Calu3 (cell line): ENCODE measurements around the gene CALML4. TPM values are rescaled to one million over a fixed set of nuclear protein-coding genes. Genes with fewer than 3 reads are reported as not detected.
"Not testable (repeated sequence)": the region's sequence is repeated elsewhere in the genome, so short reads cannot be mapped to it uniquely, and the experiment has no call there.

ENCODE experiments used
- BruUV-seq: library from RNA; stranded (reverse); fragments of 400-500 nt; replicated peaks from 2 replicates; lab custom pipeline; 2021; lab: Mats Ljungman, UMichigan
- CTCF ChIA-PET: fragments of 300-600 bp; sonication (Branson Sonifier 250); formaldehyde crosslinking; loops from one replicate; lab custom pipeline; 2022; ENCODE audit warnings: antibody characterized with exemption; lab: Charles Lee
- DNase-seq: peaks from one replicate; pipeline ENCODE4 v3.0.0; 2022
- H3K27ac Mint-ChIP-seq: one replicate; pipeline ENCODE4 v1.8.0; 2022; ENCODE audit warnings: mixed read lengths; ENCODE audit not compliant: unreplicated experiment
- H3K27me3 Mint-ChIP-seq: one replicate; pipeline ENCODE4 v1.8.0; 2022; ENCODE audit warnings: mixed read lengths; ENCODE audit not compliant: unreplicated experiment
- H3K36me3 Mint-ChIP-seq: one replicate; pipeline ENCODE4 v1.8.0; 2022; ENCODE audit warnings: mild to moderate bottlenecking, moderate library complexity, mixed read lengths; ENCODE audit not compliant: insufficient read depth, unreplicated experiment
- H3K4me1 Mint-ChIP-seq: one replicate; pipeline ENCODE4 v1.8.0; 2022; ENCODE audit warnings: mild to moderate bottlenecking, low read depth, mixed read lengths; ENCODE audit not compliant: unreplicated experiment
- H3K4me3 Mint-ChIP-seq: one replicate; pipeline ENCODE4 v1.8.0; 2022; ENCODE audit warnings: mild to moderate bottlenecking, low read depth, moderate library complexity, mixed read lengths; ENCODE audit not compliant: unreplicated experiment
- H3K9me3 Mint-ChIP-seq: one replicate; pipeline ENCODE4 v1.8.0; 2022; ENCODE audit warnings: low read depth, mixed read lengths; ENCODE audit not compliant: unreplicated experiment
- intact Hi-C: fragments of 100-400 bp; cut with micrococcal nuclease; formaldehyde crosslinking; loops from one replicate; pipeline ENCODE4 v1.10.0; 2022; ENCODE audit not compliant: unreplicated experiment
- total RNA-seq: library from RNA; stranded (reverse); gene quantifications from 2 replicates; pipeline ENCODE4 v1.2.3, GENCODE V29; 2022
- TF ChIP-seq, protein P1 (sequence below): fragments of 200-600 bp; IDR thresholded peaks from one replicate; pipeline ENCODE4 v1.8.0; 2022; ENCODE audit warnings: antibody characterized with exemption; ENCODE audit not compliant: unreplicated experiment

CALML4 gene
- total RNA-seq, 1 experiment from 2014 or later = 24.1 TPM

DNA sequence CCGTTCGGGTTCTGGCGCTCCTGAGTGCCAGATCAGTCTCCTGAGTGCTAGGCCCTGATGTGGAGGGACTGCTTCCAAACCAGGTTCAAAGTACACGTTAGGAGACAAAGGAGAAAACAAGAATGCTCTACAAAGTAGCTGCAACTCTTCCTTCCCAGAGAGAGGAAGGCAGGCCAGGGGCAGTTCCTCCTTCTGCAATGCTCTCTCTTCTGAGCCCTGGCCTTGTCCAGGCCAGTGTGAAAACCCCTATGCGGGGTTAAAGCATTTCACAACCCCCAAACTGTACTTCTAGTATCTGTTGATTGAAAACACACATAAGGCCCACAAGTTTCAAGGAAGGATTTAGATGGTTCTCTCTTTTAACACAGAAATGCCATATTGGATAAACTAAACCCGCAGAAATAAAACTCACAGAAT lies 9.7 kb upstream of the CALML4 start:
- no peak overlapping the region for H3K4me3 Mint-ChIP-seq
- no TSS peak for BruUV-seq
- DNase-seq = no peak
- H3K36me3 Mint-ChIP-seq = no peaks in the 10 kb centered on the region
- H3K27ac Mint-ChIP-seq = no peak overlapping the region
- H3K9me3 Mint-ChIP-seq = no peaks in the 10 kb centered on the region
- no peaks in the 10 kb centered on the region for H3K4me1 Mint-ChIP-seq
- intact Hi-C loops = no loop called here
- H3K27me3 Mint-ChIP-seq = no peaks in the 10 kb centered on the region
- TF ChIP-seq, protein P1, sequence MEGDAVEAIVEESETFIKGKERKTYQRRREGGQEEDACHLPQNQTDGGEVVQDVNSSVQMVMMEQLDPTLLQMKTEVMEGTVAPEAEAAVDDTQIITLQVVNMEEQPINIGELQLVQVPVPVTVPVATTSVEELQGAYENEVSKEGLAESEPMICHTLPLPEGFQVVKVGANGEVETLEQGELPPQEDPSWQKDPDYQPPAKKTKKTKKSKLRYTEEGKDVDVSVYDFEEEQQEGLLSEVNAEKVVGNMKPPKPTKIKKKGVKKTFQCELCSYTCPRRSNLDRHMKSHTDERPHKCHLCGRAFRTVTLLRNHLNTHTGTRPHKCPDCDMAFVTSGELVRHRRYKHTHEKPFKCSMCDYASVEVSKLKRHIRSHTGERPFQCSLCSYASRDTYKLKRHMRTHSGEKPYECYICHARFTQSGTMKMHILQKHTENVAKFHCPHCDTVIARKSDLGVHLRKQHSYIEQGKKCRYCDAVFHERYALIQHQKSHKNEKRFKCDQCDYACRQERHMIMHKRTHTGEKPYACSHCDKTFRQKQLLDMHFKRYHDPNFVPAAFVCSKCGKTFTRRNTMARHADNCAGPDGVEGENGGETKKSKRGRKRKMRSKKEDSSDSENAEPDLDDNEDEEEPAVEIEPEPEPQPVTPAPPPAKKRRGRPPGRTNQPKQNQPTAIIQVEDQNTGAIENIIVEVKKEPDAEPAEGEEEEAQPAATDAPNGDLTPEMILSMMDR = no peak
- CTCF ChIA-PET = interaction anchor here (0.7 kb wide), 1 partner anchor 19 kb away, joined by 3 read pairs; no protein-coding TSS in a partner anchor

DNA sequence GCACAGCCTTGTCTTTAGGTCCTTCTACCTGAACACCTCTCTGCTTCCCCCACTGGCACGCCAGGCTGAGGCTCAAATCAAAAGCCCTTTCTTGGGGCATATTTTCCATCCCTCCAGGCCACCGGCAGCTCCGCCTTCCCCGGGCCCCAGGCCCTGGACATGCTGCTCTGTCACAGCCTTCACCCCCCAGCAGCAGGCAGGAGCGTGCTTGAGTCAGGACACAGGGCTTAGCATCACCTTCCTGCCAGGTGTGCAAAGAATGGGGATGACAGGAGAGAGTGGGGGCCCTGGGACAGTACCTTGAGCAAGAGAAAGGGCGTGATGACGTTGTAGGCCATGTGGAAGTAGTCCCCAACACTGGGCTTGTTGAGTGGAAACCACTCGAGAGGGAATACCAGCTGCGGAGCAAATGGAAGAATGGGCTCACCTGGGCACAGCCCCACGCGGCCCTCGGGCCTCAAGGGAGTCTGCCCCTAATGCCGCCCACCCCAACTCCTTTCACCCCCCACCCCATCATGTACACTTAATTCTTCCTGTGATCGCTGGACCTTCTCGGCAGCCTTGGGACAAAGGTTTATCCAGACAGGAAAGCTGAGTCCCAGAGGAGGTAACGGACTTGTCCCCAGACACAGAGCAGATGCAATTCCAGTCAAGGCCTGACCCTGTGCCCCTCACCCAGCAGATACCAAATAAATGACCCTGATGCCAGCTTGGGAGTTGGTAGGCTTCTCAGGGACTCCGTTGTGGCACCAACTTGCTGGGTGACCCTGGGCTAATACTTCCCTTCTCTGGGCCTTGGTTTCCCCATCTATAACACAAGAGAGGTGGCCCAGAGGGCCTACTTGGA lies 9.1 kb upstream of the CALML4 start:
- CTCF ChIA-PET = interaction anchor here (0.7 kb wide), 1 partner anchor 18 kb away, joined by 3 read pairs; no protein-coding TSS in a partner anchor
- no peak overlapping the region for H3K4me3 Mint-ChIP-seq
- intact Hi-C loops = no loop called here
- no peak overlapping the region for H3K27ac Mint-ChIP-seq
- H3K9me3 Mint-ChIP-seq = no peaks in the 10 kb centered on the region
- no peak for DNase-seq
- no peaks in the 10 kb centered on the region for H3K27me3 Mint-ChIP-seq
- no peaks in the 10 kb centered on the region for H3K36me3 Mint-ChIP-seq
- TF ChIP-seq, protein P1 = no peak
- BruUV-seq = no TSS peak
- no peaks in the 10 kb centered on the region for H3K4me1 Mint-ChIP-seq

DNA sequence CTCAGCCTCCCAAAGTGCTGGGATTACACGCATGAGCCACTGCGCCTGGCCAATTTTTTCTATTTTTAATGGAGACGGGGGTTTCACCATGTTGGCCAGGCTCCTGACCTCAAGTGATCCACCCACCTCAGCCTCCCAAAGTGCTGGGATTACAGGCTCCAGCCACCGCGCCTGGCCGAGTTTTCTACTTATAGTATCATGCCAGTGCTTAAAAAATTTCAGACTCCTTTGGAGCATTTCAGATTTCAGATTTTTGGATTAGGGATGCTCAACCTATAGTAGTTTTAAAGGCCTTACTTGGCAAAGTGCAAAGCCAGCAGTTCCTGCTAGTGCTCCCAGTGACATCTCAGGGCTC lies 8.3 kb upstream of the CALML4 start:
- H3K36me3 Mint-ChIP-seq, BruUV-seq, H3K4me1 Mint-ChIP-seq, CTCF ChIA-PET, H3K27ac Mint-ChIP-seq, DNase-seq, H3K9me3 Mint-ChIP-seq, intact Hi-C loops, H3K4me3 Mint-ChIP-seq, H3K27me3 Mint-ChIP-seq: not testable (repeated sequence)

DNA sequence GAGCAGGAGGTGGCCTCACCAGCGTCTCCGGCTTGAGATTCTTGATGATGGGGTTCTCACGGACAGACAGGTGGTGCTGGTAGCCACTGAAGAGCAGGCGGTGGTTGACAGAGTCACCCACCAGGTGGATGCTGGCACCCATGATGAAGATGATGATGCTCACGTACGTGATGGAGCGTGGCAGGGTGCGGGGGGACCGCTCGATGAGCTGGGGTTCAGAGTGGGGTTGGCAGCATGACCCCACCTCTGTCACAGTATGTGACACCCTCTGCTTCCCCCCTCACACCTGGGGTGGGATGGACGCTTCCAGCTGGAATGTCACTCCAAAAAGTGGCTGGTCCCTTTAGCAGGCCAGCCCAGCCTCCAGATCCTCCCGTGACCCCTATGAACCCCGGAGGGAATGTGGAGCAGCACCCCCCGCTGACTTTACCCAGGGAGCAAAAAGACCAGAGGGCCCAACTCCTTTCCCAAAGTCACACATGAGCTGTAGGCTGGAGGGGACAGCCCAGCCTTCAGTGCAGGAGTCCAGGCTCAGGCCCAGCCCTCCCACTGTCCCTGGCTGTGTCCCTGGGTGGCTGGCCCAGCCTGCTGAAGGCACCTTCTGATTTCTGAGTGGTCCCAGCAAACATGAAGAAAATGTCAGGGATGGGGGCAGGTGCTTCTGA lies 6.7 kb upstream of the CALML4 start:
- BruUV-seq = no TSS peak
- CTCF ChIA-PET = no interaction called here
- Mint-ChIP-seq H3K4me3 (no peak overlapping the region), H3K27ac (no peak overlapping the region), H3K4me1 (no peaks in the 10 kb centered on the region), H3K27me3 (no peaks in the 10 kb centered on the region), H3K9me3 (no peaks in the 10 kb centered on the region), H3K36me3 (no peaks in the 10 kb centered on the region)
- no peak for DNase-seq
- intact Hi-C loops = no loop called here
- TF ChIP-seq, protein P1 = no peak
